ENCODE data around the gene CSDE1.

DNA sequence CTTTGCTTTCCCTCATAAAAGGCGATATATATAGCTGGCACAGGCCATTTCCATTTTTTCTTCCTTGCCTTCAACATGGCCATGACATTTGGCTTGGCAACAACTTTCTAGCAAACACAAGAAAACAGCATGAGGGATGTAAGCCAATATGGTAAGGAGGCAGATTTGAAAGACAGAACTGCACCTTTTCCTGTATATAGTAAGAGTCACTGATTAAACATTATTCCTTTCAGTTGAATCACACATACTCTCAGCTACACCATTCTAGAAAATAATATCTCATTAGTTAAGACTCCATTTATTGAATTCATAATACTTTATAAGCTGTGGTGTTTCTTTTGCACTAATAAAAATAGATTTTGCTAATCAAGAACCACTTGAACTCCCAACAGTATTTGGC lies 13.2 kb upstream of the CSDE1 start:
- TF ChIP-seq POLR2AphosphoS5 (IDR thresholded peaks at IDR 0.05; ENCODE audit: low read depth, low read length) (no peak), TAF1 (IDR thresholded peaks at IDR 0.05; ENCODE audit: borderline replicate concordance, low read depth, low read length) (no peak)
- TF ChIP-seq, protein P1, sequence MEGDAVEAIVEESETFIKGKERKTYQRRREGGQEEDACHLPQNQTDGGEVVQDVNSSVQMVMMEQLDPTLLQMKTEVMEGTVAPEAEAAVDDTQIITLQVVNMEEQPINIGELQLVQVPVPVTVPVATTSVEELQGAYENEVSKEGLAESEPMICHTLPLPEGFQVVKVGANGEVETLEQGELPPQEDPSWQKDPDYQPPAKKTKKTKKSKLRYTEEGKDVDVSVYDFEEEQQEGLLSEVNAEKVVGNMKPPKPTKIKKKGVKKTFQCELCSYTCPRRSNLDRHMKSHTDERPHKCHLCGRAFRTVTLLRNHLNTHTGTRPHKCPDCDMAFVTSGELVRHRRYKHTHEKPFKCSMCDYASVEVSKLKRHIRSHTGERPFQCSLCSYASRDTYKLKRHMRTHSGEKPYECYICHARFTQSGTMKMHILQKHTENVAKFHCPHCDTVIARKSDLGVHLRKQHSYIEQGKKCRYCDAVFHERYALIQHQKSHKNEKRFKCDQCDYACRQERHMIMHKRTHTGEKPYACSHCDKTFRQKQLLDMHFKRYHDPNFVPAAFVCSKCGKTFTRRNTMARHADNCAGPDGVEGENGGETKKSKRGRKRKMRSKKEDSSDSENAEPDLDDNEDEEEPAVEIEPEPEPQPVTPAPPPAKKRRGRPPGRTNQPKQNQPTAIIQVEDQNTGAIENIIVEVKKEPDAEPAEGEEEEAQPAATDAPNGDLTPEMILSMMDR (IDR thresholded peaks at IDR 0.05) = no peak
- TF ChIP-seq, protein P2, sequence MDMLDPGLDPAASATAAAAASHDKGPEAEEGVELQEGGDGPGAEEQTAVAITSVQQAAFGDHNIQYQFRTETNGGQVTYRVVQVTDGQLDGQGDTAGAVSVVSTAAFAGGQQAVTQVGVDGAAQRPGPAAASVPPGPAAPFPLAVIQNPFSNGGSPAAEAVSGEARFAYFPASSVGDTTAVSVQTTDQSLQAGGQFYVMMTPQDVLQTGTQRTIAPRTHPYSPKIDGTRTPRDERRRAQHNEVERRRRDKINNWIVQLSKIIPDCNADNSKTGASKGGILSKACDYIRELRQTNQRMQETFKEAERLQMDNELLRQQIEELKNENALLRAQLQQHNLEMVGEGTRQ (IDR thresholded peaks at IDR 0.05; ENCODE audit: borderline replicate concordance, low read depth, low read length) = no peak

Data from SK-N-SH (cell line).